ENCODE measurements around the gene MAGEB4.

DNA sequence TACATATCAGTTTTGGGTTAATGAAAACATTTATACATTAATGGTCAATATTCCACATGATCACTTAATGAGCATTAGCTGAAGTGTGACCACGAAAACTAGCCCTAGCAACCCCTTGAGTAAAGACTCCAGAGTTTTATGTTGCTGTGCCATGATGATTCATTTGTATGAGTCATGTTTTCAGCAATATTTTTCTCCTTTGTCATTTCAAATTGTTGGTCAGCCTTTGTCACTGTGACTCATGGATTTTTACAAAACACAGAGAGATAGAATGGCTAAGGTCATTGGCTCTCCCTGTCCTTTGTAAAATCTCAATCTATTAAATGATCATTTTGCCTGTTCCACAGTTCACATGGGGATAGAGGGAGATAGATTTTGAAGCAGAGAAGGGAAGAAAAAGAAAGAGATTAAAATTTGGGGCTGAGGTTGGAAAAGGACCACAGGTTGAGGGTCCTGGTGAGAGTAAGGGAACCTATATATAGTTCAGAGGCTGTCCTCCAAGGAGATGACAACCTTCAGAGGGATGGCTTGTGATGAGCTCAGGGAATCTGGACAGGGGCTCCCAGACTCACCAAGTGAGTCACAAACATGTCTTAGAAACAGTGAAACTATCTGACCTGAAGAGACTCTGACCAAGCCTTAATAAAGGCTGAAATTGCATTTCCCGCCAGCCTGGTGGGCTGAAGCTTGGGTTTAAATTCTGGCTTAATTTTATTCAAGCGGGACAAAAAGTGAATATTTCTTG is 41.8 kb downstream of the MAGEB4 start:
- TF ChIP-seq CTCF (IDR thresholded peaks at IDR 0.05) (no peak), POLR2A (IDR thresholded peaks at IDR 0.05) (no peak)

Data from lower leg skin (tissue), 3 donors.